GM18909 (cell line): ENCODE results near the gene BAIAP2L2.
"Not testable (repeated sequence)": the region's sequence is repeated elsewhere in the genome, so short reads cannot be mapped to it uniquely, and the experiment has no call there.

Experiments used
- ATAC-seq: cut with Tn5 transposase; IDR thresholded peaks from one replicate; pipeline ENCODE4 v1.9.1; 2021; ENCODE audit warnings: mild to moderate bottlenecking; ENCODE audit not compliant: unreplicated experiment, poor library complexity

BAIAP2L2 gene

DNA sequence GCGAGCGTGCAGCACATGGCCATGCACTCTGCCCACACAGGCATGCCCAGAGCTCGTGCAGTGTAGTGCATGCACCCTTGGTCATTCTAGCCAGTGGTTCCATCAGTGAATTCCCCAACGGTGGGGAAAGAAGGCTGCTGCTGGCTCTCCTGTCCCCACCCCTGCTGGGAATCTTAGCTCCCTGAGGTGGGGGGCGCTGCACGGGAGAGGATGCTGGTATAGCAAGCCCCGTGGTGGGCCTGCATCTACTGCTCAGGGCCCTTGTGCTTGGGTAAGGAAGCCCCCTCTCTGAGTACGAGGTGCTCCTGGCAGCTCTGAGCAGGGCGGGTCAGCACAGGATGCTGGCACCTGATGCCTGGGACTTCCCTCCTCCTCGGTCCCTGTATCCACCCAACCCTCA is 18.5 kb upstream of the BAIAP2L2 start:
- ATAC-seq: no peak

DNA sequence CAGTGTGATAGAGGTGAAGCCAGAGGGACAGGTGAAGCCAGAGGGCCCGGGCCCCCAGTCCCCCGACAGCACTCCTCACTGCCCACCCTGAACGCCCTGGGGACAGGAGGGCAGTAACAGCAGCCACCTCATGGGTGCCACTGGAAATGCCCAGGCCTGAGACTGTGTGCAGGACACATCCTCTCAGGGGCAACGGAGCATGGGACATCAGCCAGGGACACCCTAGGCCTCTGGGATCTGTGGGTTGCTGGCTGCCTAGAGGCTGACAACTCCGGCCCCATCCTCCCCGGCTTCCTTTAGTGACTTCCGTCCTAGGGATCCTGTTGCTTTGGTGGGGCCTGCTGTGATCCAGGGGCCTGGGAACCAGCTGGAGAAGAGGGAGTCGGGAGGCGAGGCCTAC is 17.4 kb upstream of the BAIAP2L2 start:
- no peak for ATAC-seq

DNA sequence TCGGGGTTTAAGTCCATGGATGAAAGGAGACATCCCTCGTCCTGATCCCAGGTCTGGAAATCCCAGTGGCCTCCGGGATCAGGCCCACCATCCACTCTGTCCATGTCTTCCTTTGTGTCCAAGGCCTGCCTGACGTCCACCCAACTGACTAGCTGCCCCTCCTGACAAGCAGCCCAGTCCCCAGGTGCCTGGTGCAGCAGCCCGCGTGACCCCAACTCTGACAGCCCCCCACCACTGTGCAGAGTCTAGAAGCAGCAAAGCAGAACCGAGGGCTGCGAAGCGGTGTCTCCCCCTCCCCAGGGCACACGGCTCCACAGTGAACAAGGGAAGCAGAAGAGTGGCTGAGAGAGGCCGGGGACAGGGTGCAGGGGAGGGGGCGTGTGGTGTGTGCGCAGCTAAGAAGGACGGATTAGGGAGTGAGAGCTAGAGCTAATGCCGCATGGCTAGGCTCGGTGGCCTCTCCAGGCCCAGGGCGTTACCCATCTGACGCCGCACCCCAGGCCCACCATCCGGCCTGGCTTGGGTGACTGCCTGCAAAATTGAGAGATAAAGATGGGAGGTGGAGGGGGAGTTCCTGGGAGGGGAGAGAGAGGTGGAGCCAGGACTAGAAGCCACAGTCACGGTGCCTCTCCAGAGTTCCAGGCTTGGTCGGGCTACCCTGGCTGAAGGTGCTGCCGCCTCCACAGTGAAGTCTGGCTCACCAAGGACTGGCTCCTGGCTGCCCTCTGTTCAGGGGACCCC is 16.6 kb upstream of the BAIAP2L2 start:
- no peak for ATAC-seq

DNA sequence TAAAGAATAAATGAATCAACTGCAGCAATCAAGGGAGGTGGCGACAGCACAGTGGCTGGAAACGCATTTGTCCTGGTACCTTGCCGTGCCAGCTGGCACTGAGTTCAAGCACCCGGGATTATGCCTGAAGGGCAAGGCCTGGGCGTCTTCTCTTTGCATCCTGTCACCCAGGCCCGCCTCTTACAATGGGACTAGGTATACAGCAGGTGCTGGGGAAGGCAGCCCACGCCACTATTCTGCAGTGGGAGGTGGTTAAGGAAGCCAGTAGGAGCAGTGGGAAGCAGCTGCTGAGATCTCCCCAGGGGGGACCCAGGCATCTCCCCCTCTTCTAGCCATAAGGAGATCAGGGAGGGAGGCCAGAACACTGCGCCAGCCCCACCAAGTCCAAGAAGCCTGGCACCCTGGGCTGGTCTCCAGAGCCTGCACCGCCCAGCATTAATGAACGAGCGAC is 15.3 kb upstream of the BAIAP2L2 start:
- ATAC-seq: no peak

DNA sequence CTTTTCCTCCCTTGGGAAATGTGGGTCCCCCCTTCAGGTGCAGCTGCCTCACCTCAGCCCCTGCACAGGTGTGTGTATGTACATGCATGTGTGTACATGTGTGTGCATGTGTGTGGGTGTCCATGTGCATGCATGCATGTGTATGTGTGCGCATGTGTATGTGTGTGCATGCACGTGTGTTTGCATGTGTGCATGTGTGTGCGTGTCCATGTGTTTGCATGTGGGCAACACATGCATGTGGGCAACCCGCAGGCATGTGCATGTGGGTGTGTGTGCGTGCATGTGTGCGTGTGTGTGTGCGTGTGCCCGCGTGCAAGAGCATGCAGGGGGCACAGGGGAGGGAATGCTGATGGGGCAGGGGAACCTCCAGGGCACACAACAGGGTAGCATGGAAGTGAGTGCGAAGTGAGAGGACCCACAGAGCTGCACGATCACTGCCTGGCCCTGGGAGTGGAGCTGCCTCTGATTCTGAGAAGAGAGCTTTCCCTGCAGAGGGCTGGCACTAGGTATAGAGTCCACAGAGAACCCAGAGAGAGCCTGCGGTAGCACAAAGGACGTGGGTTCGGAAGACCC is 14.6 kb upstream of the BAIAP2L2 start:
- no peak for ATAC-seq

DNA sequence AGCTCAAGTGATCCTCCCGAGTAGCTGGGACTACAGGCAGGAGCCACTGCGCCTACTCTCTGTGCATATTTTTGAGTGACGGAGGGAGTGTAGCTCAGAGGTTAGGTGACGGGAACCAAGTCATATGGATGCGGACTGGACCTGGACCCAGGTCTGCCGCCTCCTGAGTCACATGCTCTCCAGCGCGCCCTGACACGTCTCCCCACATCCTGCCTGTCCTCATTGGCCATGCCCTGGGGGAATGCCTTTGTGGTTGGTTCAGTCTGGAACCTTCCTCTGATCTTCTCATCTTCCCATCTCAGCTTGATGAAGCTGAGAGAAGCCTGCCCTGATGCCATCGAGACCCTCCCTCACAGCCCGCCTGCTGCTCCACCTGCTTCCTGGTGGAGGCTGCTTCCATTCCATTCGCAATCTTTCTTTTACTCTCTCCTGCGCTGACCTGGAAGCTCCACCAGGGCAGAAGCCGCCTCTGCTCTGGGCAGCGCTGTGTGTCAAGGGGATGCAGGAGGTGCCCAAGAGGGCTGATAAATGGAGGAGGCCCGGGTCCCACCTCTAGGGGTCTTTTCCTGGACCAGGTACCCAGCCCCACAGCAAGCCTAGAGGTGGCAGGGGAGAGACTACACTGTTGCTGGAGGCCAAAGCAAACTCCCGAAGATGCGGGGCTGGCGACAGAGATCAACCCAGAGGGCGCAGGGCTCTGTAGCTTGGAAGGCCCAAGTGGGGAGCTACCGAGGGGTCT is 13.9 kb upstream of the BAIAP2L2 start:
- ATAC-seq: no peak

DNA sequence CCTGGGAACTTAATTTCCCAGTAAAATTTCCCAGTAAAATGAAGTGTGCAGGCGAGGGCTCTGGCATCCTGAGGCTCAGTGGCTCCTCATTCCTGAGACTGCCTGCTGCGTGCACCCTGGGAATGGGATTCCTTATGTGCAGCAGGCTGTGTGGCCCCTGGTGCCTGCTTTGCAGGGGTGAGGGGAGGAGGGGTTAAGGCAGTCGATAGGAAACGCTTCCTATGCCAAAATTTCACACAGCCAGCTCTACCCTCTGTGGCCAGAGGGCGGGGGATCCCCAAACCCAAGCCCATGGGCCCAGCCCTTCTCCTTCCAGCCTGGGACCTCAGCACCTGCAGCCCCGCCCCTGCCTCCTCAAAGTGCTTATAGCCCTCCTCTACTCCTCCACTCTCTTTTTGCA is 12.1 kb upstream of the BAIAP2L2 start:
- no peak for ATAC-seq

DNA sequence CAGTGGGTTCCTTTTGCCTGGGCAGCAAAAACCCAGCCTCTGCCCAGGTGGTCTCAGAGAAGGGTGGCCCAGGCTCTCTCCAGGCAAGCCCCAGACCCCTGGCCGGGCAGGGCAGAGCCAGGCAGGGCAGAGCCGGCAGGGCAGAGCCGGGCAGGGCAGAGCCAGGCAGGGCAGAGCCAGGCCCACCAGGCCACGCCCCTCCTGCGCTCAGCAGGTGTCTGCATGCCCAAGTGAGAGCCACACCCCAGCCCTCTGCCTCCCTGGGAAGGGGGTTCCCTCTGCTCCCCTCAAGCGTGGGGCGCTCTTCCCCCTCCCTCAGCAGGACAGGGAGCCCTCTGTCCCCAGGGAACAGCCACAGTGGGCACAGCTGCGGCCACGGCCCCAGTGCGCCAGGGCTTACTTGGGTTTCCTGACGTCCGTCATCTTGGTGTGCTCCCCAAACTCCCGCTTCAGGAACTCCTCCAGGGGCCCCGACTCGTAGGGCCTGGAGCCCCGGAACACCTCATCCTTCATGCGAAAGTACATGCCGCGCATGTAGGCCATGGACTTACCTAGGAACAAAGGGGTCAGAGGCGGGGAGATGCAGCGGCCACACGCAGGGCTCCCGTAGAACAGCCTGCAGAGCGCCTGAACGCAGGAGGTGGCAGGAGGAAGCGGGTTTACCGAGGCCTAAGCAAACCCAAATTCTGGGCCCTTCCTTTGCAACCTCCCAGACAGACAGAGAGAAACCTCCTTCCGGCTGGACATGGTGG is 10.1 kb upstream of the BAIAP2L2 start:
- ATAC-seq: no peak

DNA sequence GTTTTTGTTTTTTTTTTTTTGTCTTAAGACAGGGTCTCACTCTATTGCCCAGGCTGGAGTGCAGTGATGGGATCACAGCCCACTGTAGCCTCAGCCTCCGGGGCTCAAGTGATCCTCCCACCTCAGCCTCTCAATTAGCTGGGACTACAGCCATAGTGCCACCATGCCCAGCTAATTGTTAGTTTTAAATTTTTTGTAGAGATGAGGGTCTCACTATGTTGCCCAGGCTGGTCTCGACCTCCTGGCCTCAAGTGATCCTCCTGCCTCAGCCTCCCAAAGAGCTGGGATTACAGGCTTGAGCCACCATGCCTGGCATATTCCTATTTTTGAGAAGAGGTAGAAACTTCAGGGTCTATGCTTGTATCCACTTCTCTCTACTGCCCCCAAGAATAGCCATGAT is 8.3 kb upstream of the BAIAP2L2 start:
- ATAC-seq: not testable (repeated sequence)

DNA sequence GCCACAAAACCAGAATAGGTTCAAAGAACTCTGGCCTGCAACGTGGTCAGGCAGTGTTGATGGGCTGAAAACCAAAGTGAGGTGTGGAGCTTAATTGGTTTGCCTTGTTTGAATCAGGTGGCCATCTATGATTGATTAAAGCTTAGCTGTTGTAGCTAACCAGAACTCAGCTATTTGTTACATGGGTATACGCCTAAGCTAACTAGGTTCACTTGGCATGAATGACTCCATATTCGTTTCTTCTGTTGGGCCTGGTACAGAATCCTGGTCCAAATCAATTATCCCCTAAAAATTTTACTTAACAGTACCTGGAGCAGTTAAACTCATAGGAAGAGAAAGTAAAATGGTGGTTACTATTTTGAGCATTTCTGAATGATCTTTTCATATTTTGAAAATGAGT is 7.7 kb upstream of the BAIAP2L2 start:
- no peak for ATAC-seq

DNA sequence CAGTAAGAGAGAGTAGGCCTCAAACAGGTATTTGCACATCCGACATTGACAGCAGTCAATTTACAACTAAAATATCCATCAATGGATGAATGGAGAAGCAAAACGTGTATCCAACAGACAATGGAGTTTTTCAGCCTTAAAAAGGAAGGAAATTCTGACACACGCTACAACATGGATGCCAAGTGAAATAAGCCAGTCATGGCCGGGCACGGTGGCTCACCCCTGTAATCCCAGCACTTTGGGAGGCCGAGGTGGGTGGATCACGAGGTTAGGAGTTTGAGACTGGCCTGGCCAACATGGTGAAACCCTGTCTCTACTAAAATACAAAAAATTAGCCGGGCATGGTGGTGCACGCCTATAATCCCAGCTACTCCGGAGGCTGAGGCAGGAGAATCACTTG is 7.1 kb upstream of the BAIAP2L2 start:
- ATAC-seq: not testable (repeated sequence)

DNA sequence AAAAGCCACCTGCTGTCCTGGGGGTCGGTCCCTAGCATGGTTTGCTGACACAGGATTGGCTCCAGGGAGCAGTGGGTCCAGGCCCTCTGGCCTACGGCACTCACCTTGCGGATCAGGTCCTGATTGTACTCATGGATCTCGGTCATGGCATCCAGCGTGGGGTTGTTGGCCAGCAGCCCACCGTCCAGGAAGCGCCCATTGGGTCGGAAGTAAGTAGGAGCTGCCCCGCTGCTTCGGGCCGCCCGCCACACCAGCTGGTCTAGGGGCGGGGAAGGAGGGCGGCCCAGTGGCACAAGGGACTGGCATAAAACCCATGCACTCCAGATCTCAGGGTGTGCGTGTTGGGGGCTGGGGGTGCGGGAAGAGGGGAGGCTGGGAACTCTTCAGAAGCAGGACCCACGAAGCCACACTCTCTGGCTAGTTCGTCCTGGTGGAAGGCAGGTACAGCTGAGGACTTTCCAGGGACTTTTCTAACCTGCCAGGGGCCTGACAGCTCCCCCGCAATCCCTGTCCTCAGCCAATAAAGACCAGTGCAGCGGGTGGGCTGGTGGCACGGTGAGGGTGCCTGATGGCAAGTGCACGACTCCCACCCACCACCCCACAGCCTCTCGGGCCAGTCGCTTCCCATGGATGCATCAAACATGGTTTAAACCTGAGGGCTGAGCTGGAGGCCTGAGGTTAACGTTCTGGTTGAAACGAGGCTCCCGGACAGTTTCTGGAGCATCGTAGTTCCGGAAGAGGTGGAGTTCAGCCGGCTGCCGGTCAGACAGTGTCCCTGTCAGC is 5.1 kb upstream of the BAIAP2L2 start:
- no peak for ATAC-seq

DNA sequence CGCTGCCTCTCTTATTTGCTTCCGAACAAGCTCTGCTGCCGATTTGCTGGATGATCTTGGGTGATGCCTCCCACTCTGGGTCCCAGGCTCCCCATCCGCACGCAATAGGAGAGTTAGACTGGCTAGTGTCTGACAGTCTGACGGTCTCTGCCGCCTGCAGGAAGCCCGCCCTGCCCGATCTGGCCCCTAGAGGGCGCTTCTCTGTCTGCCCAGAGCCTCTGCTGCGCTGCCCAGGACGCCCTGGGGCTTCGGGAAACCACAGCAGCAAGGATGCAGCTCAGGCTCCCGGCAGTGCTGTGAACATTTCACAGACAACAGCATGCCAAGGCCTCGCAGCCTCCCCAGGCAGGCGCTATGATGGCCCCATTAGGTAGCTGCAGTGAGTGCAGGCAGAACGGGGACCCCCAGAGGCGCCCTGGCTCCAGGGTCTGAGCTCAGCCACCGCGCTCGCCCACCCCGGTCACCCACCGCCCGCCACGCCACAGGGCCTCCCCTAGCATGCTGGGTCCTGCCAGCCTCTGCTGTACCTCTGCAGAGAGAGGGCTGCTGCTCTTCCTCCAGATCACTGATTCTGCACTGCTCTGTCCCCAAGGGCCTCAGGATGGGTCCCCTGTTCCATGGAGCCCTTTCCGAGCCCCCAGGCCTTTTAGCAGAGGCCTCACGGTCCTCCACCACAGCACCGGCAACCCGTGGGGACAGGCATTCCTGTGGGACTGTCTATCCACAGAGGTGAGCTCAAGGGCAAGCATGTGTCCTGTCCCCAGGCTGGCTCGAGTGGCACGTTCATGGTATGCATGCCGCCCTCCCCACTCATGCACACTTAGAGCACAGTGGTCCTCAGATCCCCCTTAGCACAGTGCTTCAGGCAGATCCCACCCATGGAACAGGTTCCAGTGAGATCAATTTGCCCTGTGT is 4.3 kb upstream of the BAIAP2L2 start:
- no peak for ATAC-seq

DNA sequence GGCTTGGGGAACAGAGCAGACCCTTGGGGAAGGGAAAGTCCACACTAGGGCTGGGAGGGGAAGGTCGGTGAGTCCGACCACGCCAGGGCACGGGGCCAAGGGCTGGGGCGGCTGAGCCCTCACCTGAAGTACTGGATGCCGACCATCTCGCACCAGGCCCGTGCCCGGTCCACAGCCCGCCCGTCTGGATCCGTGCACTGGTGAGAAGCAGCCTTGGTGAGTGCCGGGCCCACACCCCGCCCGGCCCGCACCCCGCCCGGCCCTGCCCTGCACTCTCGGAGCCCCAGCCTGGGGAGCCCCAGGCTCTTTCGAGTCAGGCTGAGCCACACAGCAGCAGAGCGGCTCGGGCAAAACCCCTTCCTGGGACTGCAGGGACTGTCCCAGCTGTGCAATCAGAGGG is 1.9 kb upstream of the BAIAP2L2 start:
- ATAC-seq: no peak

DNA sequence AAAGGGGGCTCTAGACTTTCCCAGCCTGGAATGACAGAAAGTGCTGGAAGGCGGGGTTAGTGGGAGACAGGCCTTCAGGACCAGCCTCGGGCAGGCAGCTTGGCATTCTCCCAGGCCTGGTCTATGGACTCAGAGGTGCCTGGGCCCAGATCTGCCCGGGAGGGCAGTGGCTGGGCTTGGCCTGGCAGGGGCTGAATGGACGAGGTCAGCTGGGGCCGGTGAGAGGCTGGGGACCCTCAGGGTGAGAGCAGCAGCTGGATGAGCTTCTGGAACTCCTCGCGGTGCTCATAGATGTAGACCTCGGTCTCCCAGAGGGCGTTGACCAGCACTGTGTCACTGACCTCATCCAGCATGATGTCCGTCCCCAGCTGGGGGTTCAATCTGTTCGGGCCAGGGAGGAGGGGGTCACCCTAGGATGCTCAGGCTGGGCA is 1.5 kb upstream of the BAIAP2L2 start:
- no peak for ATAC-seq

DNA sequence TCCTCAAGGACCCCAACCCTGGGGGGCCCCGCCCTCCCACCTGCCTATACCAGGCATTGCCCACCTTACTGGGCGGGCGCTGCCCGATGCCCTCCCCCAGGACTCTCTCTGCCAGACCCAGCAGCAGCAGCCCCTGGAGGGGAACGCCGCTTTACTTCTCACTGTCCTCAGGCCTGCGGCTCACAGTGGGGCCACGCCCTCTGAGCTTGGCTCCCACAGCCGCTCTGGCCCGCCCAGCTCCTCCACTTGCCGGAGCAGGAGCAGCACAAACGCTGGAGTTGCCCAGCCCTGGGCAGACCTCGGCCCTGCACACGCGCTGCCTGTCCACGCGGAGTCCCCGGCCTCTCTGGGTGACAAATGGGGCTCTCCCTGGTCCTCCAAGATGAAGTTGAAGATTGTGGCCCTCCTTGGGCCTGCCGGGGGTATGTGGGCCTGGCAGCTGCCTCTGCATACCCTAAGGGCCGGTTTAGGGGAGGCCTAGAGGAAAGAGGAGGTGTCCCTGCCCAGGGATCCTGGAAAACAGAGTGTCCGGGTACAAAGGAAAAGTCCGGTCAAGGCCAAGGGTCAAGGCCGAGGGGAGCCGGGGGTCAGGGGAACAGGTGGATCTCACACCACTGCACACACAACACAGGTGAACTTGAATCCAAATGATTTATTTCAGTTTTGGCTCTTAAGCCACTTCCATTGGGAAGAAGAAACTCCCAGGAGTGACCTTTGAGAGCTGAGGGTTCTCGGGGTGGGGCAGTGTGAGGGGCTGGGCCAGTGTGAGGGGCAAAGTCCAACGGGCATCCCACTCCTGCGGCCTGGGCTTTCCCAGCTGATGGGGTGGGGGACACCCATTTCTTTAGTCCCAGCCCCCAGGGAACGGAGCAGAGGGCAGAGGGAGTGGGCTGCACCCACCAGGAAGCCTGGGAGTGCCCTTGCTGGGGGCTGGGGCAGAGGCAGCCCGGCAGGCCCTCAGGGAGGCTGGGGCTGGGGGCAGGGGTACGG is 674 bp upstream of the BAIAP2L2 start:
- no peak for ATAC-seq

DNA sequence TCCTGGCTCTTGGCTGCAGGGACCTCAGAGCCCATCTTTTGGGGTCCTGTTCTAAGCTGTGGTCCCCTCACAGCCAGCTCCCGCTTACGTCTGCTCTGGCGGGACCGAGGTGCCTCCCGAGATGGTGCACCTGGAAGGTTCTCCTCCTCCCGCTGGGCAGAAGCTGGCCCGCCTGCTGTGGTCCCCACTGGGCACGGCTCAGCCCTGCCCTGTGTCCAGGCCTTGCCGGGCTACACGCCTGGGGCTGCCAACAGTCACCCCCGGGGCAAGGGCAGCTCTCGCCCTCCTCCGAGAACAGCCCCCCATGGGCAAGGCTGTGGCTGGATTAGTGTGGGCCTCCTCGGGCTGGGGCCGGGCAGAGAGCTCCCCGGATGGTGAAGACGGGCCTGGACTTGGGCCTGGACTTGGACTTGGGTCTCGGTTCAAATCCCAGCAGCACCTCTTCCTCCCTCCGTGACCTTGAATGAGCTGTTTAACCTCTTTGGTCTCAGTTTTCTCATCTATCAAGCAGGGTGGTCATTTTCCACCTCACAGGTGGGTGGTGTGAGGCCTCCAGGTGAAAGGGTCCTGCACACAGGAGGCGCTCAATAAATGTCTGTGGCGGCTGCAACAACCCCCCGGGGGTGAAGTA is 998 bp downstream of the BAIAP2L2 start:
- ATAC-seq: no peak
